NCI-H1436 treated with DMSO at 0.1 percent for 48 hours (cell line): ENCODE data around the gene COL4A3.

Experiments used
- DNase-seq: peaks from one replicate; lab custom pipeline; 2025; lab: John Stamatoyannopoulos, UW

COL4A3 gene

GRCh38 chr2:227295806-227296205 lies 131.4 kb downstream of the COL4A3 start:
- no peak for DNase-seq

GRCh38 chr2:227296671-227297405 lies 132.4 kb downstream of the COL4A3 start:
- DNase-seq, result no peak

GRCh38 chr2:227301523-227301922 lies 137.1 kb downstream of the COL4A3 start:
- no peak for DNase-seq

GRCh38 chr2:227308784-227309183 lies 144.4 kb downstream of the COL4A3 start:
- no peak for DNase-seq

GRCh38 chr2:227310756-227311110 lies 146.3 kb downstream of the COL4A3 start:
- DNase-seq, result no peak

- no peak for DNase-seq
These were observed 147.6 kb downstream of the COL4A3 start for GRCh38 chr2:227311861-227312506.

GRCh38 chr2:227312579-227312978 lies 148.2 kb downstream of the COL4A3 start:
- DNase-seq, result no peak

- no peak for DNase-seq
These were observed 148.9 kb downstream of the COL4A3 start for GRCh38 chr2:227313310-227313709.

- no peak for DNase-seq
These were observed 153.4 kb downstream of the COL4A3 start for GRCh38 chr2:227317834-227318233.

- DNase-seq, result no peak
These were observed 156.1 kb downstream of the COL4A3 start for GRCh38 chr2:227320305-227321094.

- DNase-seq, result no peak
These were observed 158.2 kb downstream of the COL4A3 start for GRCh38 chr2:227322530-227323205.

- DNase-seq, result no peak
These were observed 159.4 kb downstream of the COL4A3 start for GRCh38 chr2:227323818-227324217.

GRCh38 chr2:227324642-227324994 lies 160.2 kb downstream of the COL4A3 start:
- DNase-seq, result no peak

- peak; percentile 51 for DNase-seq
These were observed 160.8 kb downstream of the COL4A3 start, which contains the start of gene MFF for GRCh38 chr2:227324995-227325838. MFF (plus strand) TSS chr2:227325251; CDS start chr2:227330666, 5,415 bp downstream.

- DNase-seq, result no peak
These were observed 161.4 kb downstream of the COL4A3 start for GRCh38 chr2:227325839-227326195.

GRCh38 chr2:227326783-227327182 lies 162.4 kb downstream of the COL4A3 start:
- DNase-seq, result no peak

- no peak for DNase-seq
These were observed 171.3 kb downstream of the COL4A3 start for GRCh38 chr2:227335713-227336112.

GRCh38 chr2:227337442-227337841 lies 173.0 kb downstream of the COL4A3 start:
- no peak for DNase-seq

GRCh38 chr2:227339098-227339599 lies 174.7 kb downstream of the COL4A3 start:
- DNase-seq, result no peak

GRCh38 chr2:227340106-227340505 lies 175.7 kb downstream of the COL4A3 start:
- no peak for DNase-seq

- no peak for DNase-seq
These were observed 177.1 kb downstream of the COL4A3 start for GRCh38 chr2:227341553-227341952.
